HG03378 (cell line): Measurements from ENCODE around the gene FYN.

Experiments
- ATAC-seq: cut with Tn5 transposase; IDR thresholded peaks from one replicate; pipeline ENCODE4 v1.9.1; 2021; ENCODE audit warnings: mild to moderate bottlenecking, moderate library complexity; ENCODE audit not compliant: unreplicated experiment

FYN gene

GRCh38 chr6:111713811-111714210 lies 159.4 kb downstream of the FYN start:
- ATAC-seq = no peak

DNA sequence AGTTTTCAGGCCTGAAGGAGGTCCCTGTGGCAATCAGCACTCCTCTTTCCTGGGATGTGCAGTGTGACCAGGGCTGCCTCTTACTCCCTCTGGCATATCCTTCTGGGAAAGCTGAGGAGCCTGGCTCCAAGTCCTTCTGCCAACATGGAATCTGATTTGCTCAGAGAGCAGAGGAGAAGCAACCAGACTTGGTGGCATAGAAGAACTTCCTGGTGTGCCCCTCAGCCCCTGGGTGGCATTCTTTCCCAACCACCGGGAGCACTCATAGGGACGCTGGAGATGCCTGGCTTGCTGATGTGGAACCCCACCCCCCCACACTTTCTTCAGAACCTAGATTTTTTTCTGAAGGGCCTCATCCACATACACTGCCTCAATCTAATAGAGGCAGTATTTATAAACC lies 160.0 kb downstream of the FYN start:
- no peak for ATAC-seq

GRCh38 chr6:111711984-111712752 lies 161.1 kb downstream of the FYN start:
- no peak for ATAC-seq

- no peak for ATAC-seq
These were observed 161.8 kb downstream of the FYN start for GRCh38 chr6:111711476-111711875.

DNA sequence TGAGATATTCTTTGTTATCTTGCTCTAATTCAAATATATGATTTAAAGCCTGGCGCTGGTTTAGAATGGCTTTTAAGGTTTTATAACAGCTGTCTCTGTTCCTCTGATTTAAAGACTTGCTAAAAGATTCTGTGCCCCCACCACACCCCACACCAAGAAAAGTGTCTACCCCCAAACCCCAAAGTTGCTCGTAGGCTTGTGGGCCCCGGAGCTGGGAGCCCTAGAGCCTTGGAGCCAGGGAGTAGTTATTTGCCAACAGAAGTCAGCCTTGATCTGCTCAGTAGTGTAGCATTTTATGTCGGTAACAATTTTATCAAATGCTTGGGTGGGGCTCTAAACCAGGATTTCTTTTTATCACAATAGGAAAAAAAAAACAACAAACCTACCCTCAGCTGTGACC lies 162.3 kb downstream of the FYN start:
- no peak for ATAC-seq

DNA sequence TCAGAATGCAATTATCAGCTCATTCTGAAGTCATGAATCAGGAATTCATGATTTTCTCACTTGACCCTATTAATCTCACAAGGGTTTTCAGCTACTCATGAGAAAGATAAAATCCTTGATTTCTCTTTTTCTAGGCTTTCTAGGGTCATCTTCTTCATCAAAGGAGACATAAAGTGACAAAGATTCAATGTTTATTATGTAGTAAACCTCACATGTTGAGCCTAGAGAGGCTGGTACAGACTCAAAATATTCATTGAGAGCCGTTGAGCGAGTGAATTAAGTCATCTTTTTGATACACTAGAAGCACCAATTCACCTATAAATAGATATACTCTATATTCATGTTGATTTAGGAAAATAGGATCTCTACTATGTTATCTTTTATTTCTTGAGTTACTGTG lies 162.8 kb downstream of the FYN start:
- ATAC-seq = no peak

- ATAC-seq = peak; percentile 94
These were observed 163.4 kb downstream of the FYN start for GRCh38 chr6:111709615-111710398.

GRCh38 chr6:111709201-111709600 lies 164.1 kb downstream of the FYN start:
- no peak for ATAC-seq

DNA sequence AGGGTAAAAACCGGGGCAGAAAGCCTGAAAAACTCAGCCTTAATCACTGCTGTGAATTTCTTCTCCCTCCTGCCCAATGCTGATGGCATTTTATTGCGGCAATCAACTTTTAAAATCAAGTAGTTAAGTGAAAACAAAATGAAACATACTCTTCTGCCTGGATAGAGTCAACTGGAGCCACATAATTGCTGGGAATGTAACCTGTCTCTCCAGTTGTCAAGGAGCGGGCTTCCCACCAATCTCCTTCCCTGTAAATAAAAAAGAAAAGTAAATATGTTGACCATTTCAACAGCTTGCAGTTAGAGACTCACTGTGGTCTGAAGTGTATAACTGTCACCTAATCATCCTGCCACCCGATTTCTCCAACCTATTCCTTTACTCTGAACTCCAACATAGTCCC lies 165.5 kb downstream of the FYN start:
- ATAC-seq = no peak

DNA sequence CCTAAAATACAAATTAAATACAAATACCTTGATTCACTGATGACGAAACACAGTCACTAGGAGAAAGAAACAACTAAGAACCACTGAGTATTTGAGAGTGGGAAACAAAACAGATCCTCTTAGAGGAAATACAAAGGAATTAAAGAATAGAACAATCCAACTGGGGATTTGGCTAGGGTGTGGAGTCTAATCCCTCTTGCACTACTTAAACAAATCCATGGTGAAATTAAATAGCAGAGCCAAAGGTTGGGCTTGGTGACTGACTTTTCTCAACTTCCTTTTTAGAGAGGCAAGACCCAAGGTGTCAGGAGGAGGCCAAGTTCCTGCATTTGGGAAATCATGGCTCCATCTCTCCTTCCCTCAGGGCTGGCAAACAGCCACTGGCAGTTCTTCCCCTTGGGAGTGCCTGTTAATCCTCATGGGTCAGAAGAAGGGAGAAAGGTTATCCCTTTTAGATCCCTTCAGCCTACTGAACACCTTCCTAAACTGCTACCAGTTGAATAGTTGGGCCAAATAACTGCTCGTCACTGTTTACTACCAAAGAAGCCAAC lies 166.3 kb downstream of the FYN start:
- ATAC-seq = no peak

- ATAC-seq = no peak
These were observed 169.5 kb downstream of the FYN start for GRCh38 chr6:111703723-111704122.

DNA sequence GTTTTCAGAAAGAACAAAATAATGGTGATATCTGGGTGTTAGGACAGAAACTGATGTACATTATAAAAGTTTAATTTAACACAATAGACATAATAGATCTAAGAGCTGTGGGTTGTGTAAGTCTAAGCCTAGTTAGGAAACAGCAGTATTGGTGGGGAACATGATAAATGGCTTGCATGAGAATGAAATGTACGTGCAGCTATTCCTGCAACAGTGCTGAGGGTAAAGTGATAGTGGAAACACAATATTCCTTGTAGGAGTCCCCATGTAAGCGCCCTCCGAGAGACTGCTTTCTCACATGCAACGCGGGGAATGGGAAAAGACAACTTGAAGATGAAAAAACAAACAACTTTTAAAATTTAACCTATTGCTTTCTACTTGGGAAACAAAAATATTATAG lies 171.0 kb downstream of the FYN start:
- no peak for ATAC-seq

DNA sequence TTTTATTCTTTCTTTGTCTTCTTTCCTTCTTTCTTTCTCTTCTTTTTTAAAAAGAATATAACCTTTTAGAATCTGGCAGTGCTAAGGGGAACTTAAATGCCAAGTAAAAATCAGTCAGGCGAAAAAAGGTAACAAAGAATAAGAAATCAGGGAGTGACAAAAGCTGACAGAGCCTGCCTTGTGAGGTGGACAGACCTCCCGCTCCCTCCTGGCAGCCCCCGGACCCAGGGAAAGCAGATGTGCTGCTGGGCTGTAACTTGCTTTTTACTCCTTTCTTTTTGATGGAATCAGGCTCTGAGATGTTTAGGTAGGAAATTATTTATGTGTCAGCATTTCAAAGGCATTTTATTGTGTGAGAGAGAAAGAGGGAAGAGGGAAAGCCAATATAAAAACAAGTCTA lies 172.1 kb downstream of the FYN start:
- ATAC-seq = no peak

DNA sequence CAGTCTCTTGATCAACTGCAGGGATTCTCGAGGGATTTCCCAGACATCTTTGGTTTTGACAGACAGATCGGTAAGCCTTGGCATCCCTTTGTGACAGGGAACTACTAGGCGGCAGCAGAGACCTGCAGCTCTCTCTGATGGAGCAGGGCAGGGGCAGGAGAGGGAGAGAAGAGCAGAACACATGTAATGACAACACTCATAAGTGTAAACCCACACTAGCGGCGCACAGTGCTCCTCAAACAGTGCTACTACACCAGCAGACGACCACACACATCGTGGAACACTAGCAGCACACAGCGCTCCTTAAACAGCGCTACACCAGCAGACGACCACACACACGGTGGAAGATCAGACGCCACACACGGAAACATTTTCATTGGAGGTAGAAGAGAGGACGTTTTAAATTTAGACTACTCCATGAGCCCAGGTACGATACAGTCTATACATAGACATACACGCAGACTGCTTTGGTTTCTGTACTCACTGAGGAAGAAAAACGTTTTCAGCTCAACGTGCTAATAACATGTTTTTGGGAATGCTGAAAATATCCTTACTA lies 173.0 kb downstream of the FYN start:
- ATAC-seq = no peak

DNA sequence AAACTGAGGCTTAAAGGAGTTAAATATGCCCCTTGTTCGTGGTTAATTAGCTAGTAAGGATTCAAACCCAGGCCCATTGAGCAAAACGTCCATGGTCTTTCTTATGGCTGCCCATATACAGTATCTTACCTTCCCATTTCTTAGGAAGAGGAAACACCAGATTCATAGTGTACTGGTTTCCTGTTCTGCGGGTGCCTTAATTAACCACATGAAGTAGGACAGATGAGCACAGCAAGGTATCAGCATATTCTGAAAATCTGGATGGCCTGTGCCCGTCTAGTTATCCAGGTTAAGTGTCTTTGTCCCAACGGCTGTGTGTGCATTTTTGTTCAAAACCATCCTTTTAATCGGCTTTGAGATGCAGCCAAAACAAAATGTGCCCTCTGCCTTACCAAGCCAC lies 174.1 kb downstream of the FYN start:
- no peak for ATAC-seq

DNA sequence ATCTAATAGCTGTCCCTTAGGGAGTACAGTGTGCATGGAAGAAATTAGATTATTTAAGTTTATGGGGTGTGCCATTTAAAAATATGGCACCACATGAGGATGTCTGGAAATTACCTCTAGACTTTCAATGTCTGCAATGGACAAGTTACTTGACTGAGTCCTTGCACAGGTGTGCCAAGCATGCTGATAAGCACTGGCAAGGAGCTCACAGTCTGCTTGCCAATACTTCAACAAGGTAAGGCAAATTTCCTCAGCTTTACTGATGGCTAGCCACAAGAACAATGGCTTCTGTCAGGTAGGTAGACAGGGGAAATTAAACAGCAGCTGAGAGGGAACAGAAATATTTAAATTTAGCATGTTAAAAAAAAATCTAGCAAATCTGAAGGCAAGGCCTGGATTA lies 176.4 kb downstream of the FYN start:
- ATAC-seq = no peak

GRCh38 chr6:111692327-111693164 lies 180.7 kb downstream of the FYN start:
- ATAC-seq = no peak

- no peak for ATAC-seq
These were observed 181.7 kb downstream of the FYN start for GRCh38 chr6:111691345-111692225.

- ATAC-seq = no peak
These were observed 183.3 kb downstream of the FYN start for GRCh38 chr6:111689946-111690345.

- no peak for ATAC-seq
These were observed 183.8 kb downstream of the FYN start for GRCh38 chr6:111689419-111689818.
